AG10803 (cell line): ENCODE measurements around the gene SYNJ2.
A peak's percentile ranks its signal among the peaks of the same experiment; 100 is the strongest.

Source experiments
- DNase-seq: peaks from one replicate; pipeline ENCODE4 v3.0.0; 2010; ENCODE audit warnings: low read depth
- H3K4me3 ChIP-seq: 2 replicates; pipeline ENCODE4 v1.5.1; 2011; ENCODE audit warnings: mild to moderate bottlenecking, low read length, control low read depth
- CTCF ChIP-seq: conservative IDR thresholded peaks from 2 replicates; pipeline ENCODE4 v1.5.1; 2011; ENCODE audit warnings: mild to moderate bottlenecking, low read length, control low read depth, inconsistent platforms

Gene SYNJ2

GRCh38 chr6:158067436-158068015, 85.9 kb downstream of the SYNJ2 start:
- no peak for TF ChIP-seq CTCF
- no peak for DNase-seq

GRCh38 chr6:158068156-158068892, 86.7 kb downstream of the SYNJ2 start:
- no peak for TF ChIP-seq CTCF
- DNase-seq = no peak
- no peak overlapping the region for H3K4me3 ChIP-seq

More at GRCh38 chr6:158067436-158068015, 85.9 kb downstream of the SYNJ2 start:
- no peak overlapping the region for H3K4me3 ChIP-seq

GRCh38 chr6:158068893-158069799, 87.5 kb downstream of the SYNJ2 start:
- no peak for TF ChIP-seq CTCF
- no peak overlapping the region for H3K4me3 ChIP-seq
- peak; percentile 35 for DNase-seq

- peak; percentile 70 for DNase-seq
- H3K4me3 ChIP-seq = no peak overlapping the region
- no peak for TF ChIP-seq CTCF
Observed at GRCh38 chr6:158069800-158070195, 88.1 kb downstream of the SYNJ2 start.

GRCh38 chr6:158070513-158070912, 88.8 kb downstream of the SYNJ2 start:
- TF ChIP-seq CTCF = no peak
- no peak overlapping the region for H3K4me3 ChIP-seq
- DNase-seq = no peak

- no peak overlapping the region for H3K4me3 ChIP-seq
- no peak for DNase-seq
- no peak for TF ChIP-seq CTCF
Observed at GRCh38 chr6:158071121-158072082, 89.7 kb downstream of the SYNJ2 start.
